NCI-H1105 (cell line): ENCODE measurements around the gene VPS37D.

Experiments
- DNase-seq: peaks from one replicate; lab custom pipeline; 2025; lab: John Stamatoyannopoulos, UW

The VPS37D gene

GRCh38 chr7:73680501-73680900, 12.9 kb downstream of the VPS37D start:
- DNase-seq, result no peak

DNA sequence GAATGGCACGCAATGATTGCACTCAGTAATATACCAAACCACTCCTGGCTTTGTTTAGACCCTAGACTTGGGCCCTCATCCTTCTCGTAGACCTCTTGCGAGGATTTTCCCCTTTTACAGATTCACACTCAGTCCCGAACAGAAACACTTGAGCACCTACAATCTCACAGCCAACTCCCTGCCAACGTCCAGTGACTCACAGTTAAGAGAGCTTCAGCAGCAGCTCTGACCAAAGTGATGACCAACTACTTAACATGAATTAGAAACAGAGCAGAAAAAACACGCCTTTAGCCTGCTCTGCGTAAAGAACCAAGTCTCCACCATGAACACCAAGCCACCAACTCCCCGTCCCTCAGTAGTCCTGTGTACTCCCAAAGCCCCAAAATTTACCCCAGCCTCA, 13.4 kb downstream of the VPS37D start:
- DNase-seq, result no peak

- no peak for DNase-seq
Observed at GRCh38 chr7:73682745-73683055, 15.1 kb downstream of the VPS37D start.

- DNase-seq, result peak; percentile 97
Observed at GRCh38 chr7:73683056-73683787, 15.6 kb downstream of the VPS37D start, which contains the start of the genes BUD23 and DNAJC30. Gene BUD23 (plus strand): TSS chr7:73683597. CDS start chr7:73683626, 29 bp downstream. Gene DNAJC30 (minus strand): TSS chr7:73683453. CDS start chr7:73683423, 30 bp downstream.

GRCh38 chr7:73683788-73684693, 16.4 kb downstream of the VPS37D start:
- DNase-seq, result no peak

DNA sequence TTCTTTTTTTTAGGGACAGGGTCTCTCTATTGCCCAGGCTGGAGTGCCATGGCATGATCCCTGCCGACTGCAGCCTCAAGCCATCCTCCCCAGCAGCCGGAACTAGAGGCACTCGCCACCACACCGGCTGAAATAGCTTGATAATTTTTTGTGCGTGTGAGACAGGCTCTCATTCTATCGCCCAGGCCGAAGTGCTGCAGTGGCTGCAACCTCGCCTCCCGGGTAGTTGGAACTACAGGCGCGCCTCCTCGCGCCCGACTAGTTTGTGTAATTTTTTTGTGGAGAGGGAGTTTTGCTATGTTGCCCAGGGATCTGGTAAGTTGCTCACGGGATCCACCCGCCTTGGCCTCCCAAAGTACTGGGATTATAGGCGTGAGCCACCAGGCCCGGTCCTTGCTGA, 17.7 kb downstream of the VPS37D start:
- DNase-seq, result no peak

GRCh38 chr7:73688288-73688687, 20.7 kb downstream of the VPS37D start:
- no peak for DNase-seq

DNA sequence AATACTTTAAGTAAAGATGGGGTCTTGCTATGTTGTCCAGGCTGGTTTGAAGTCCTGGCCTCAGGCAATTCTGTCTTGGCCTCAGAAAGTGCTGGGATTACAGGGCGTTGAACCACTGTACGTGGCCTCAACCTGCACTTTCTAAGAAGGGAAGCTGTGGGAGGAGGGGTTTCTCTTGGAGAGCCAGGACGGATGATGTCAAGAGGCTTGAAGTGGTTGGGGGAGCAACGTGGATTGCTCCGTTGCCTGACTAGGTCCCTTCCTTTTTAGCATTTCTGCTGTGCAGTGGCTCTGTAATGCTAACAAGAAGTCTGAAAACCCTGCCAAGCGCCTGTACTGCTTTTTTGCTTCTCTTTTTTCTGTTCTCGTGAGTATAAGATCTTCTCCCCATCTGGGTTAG, 23.0 kb downstream of the VPS37D start:
- DNase-seq, result no peak

GRCh38 chr7:73696372-73696771, 28.7 kb downstream of the VPS37D start:
- DNase-seq, result no peak

GRCh38 chr7:73698410-73698809, 30.8 kb downstream of the VPS37D start:
- DNase-seq, result no peak

GRCh38 chr7:73699370-73700068, 31.9 kb downstream of the VPS37D start:
- no peak for DNase-seq

- DNase-seq, result no peak
Observed at GRCh38 chr7:73700069-73700423, 32.4 kb downstream of the VPS37D start.

- DNase-seq, result no peak
Observed at GRCh38 chr7:73700581-73701134, 33.0 kb downstream of the VPS37D start.

DNA sequence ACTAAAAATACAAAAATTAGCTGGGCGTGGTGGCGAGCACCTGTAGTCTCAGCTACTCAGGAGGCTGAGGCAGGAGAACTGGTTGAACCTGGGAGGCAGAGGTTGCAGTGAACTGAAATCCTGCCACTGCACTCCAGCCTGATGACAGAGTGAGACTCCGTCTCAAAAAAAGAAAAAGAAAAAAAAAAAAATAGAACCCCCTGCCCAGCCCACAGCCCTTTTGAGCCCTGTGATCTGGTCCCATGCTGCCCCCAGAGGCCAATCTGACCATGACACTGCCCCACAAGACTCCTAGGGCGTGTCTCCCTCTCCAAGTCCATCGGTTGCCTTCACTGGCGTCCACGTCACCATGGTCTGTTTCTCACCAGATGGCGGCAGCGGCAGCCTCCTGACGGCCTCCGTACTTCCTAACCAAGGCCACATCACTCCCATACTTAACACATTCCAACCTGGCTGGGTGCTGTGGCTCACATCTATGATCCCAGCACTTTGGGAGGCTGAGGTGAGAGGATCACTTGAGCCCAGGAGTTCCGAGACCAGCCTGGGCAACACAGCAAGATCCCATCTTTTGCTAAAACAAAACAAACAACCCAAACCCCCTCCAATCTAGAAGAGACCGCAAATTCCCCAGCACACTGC, 33.8 kb downstream of the VPS37D start:
- DNase-seq, result no peak

- no peak for DNase-seq
Observed at GRCh38 chr7:73702226-73702625, 34.6 kb downstream of the VPS37D start.

DNA sequence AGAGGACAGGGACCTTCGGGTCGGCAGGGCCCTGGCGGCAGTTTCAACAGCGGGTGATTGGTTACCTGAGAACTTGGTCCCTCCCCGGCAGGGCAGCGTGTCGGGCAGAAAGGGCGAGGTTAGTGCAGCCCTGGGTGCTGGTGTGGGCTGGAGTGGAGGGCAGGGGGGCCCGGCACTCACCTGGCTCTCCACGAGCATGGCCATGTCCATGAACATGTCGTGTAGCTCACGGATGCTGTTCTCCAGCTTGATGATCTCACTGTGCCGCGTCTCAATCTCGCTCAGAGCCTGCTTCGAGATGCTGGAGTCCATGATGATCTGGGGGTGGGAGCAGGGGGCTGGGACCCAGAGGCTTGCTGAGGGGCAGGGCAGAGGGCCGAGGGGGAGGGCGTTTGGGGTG, 35.0 kb downstream of the VPS37D start:
- DNase-seq, result no peak

- DNase-seq, result no peak
Observed at GRCh38 chr7:73703225-73703624, 35.6 kb downstream of the VPS37D start.

GRCh38 chr7:73703757-73704639, 36.4 kb downstream of the VPS37D start:
- no peak for DNase-seq

DNA sequence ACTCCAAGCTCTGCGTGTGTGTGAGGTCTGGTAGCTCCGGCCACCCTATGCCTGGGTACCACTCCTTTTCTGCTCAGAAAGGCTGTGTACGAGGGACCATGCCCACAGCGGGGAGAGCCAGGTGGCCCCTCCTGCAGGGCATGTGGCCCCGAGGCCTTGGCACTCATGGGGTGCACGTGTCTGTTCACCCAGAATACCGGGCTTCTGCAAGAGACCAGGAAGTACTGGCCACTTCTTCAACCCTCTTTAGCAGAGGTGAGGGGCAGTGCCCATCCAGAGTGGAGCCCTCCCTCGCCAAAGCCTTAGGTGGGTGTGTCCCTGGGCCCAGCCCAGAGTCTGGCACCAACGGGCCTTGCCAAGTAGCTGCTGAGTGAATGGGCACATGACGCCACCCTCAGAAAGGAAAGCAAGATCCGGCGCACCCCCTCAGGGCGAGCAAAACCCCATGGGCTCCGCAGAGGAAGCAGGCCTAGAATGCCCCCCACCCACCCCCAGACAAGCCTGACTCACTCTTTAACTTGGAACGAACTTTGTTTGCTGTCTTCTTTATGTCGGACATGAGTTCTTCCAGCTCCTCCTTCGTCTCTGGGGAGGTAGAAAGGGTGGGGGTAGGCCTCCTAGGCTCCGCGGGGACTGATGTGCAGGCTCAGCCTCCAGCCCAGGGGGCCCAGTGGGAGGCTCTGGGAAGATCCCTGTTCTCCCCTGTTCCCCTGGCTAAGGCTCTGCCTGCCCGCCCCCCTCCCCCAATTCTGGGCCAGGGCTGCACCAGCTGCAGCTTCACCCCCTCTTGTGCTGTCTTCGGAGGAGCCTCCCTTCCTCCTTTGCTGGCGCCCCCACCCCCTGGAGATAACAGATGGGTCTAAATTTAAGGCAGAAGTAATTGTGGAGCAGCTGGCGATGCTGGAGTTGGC, 37.3 kb downstream of the VPS37D start:
- no peak for DNase-seq

- no peak for DNase-seq
Observed at GRCh38 chr7:73705551-73705920, 37.9 kb downstream of the VPS37D start.
